HS-5 (cell line): ENCODE results near the gene IFI27L1.

Experiments
- DNase-seq: peaks from one replicate; pipeline ENCODE4 v3.0.0-alpha.2; 2012; ENCODE audit warnings: low read depth

The IFI27L1 gene

DNA sequence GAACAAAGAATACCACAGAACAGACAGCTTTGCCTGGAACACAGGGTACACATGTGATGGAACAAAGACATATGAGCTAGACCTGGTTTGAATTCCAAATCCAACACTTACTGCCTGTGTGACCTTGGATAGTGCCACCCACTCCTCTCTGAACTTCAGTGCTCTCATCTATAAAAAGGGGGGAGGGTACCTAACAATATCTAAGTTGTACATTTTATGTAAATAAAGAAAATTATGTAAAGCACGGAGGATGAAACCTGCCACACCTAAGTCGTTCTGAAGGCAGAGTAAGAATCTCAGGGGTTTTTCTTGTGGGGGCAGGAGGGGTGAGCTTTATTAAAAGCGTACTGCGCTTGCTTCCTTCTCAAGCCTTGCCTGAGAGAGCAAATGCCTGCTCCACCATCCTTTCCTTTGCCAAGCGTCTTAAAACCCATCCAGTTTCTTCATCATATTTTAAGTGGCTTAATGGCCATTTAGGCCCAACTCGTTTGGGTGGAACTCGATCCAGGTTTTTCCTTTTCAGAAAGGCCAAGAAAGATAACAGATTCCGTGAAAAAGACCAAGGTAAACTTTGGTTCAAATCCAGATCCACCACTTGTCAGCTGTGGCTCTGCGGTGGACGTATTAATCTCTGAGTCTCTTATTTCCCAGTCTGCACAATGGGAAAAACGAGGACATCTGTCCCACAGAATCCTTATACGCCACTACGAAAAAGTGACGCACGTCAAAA, 1.1 kb upstream of the IFI27L1 start:
- no peak for DNase-seq

- no peak for DNase-seq
These were observed 293 bp downstream of the IFI27L1 start for GRCh38 chr14:94081386-94081820.

GRCh38 chr14:94087891-94088290, 6.8 kb downstream of the IFI27L1 start:
- DNase-seq, result no peak

- no peak for DNase-seq
These were observed 7.4 kb downstream of the IFI27L1 start for GRCh38 chr14:94088516-94088915.

DNA sequence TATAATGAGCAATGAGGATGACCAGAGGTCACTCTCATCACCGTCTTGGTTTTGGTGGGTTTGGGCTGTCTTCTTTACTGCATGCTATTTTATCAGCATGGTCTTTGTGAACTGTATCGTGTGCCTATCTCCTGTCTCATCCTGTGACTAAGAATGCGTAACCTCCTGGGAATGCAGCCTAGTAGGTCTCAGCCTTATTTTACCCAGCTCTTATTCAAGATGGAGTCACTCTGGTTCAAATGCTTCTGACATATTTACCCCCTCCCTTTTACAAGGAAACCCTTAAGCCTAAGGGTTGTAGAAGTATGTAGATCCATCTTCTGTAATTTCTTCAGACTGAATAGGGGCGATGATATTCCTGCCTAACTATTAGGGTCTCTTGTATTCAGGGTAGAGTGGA, 8.4 kb downstream of the IFI27L1 start:
- DNase-seq, result no peak

DNA sequence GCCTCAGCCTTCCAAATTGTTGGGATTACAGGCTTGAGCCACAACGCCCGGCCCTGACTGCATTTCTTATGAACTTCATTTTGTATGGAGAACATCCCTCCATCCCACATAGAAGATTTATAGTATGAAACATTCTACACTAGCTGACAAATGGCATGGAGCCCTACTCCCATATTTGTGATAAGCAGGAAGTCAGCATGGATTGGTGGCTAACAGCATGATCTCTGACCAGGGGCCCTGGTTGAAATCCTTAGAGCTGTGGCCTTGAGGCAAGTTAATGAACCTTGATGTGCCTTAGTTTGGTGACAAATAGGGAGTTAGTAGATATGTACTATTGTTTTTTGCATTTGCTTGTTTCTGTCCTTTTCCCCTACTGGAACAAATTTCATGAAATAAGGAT, 12.3 kb downstream of the IFI27L1 start:
- no peak for DNase-seq

GRCh38 chr14:94097091-94097490, 16.0 kb downstream of the IFI27L1 start:
- DNase-seq, result no peak

GRCh38 chr14:94098326-94098992, 17.3 kb downstream of the IFI27L1 start:
- no peak for DNase-seq

GRCh38 chr14:94099006-94099405, 17.9 kb downstream of the IFI27L1 start:
- DNase-seq, result no peak

GRCh38 chr14:94100847-94101246, 19.7 kb downstream of the IFI27L1 start:
- no peak for DNase-seq

GRCh38 chr14:94101748-94102147, 20.6 kb downstream of the IFI27L1 start:
- no peak for DNase-seq

- no peak for DNase-seq
These were observed 21.8 kb downstream of the IFI27L1 start for GRCh38 chr14:94102768-94103482.

DNA sequence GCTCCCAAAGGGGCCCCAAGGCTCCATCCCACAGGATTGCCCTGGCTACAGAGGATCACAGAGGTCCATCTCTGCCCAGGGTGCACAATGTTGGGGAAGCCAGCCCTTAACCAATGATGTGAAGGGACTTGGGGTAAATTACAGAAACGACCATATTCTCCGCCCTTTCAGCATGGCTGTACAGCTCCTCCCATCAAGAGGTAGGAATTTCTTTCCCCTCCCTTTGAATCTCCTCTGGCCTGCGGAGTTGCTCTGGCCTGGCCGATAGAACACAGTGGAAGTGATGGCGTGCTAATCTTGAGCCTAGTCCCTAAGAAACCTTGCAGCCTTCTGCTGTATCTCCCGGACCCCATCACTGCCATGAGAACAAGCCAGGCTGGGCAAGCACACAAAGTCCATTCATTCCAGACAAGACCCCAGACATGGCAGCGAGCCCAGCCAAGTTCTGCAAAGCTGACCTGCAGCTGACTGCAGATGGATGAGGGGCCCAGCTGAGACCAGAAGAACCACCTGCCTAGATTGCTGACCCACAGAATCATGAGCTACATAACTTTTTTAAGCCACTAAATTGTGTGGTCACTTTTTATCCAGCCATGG, 22.5 kb downstream of the IFI27L1 start:
- no peak for DNase-seq

DNA sequence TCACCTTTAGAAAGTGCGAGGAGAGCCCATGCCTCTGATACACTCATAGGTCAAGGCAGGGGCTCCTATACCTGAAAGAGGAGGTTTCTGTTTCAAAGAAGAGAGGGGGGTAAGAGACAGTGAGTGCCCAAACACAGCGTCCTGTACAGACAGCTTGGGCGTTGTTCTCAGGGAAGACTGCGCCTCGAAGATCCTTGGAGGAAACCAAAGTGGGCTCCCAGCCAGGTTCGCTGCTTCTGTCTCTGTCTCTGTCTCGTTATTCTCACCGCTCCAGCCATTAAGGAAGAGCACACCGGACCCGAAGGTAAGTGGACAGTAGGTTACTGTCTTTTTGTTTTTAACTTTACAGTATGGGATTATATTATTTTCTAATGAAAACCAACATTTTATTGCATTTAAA, 23.6 kb downstream of the IFI27L1 start:
- no peak for DNase-seq

DNA sequence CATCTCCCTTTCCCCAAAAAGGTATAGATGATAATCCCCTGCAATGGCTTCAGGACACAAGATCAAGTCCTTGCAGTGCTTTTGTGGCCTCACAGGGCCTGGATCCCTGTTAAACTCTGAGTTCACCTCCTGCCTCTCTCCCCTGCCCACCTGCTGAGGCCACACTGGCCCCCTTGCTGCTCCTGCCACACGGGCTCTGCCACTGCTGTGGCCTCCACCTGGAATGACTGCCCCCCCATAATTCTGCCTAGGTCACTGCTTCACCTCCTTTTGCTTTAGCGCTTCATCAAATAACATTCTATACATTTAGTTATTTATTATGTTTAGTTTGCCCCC, 28.8 kb downstream of the IFI27L1 start:
- DNase-seq, result no peak

DNA sequence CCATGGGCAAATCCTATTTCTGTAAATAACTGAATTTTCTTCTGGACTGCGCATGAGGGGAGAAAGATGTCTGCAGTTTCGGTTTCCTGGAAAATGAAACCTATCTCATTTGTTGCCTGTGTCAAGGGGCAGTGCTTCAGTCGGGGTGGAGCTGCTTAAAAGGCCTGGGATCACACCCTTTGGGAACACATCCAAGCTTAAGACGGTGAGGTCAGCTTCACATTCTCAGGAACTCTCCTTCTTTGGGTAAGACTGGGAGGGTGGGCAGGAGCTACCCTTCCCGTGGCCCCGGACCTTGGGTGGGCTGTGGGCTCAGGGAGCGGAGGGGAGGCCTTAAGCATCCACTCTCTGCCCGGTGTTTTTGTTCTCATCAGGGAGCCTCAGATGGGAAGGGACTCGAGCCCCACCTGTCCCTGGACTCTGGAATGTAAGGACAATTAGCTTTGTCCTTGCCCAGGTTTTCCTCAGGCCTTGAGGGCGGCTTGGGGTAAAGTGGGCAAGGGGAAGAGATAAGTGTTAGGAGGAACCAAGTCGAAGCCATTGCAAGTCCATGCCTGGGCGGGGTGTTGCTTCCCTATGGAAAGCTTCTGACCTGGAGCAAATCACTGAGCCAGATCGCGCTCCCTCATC, 29.6 kb downstream of the IFI27L1 start, which contains the start of gene IFI27:
TSS of gene IFI27 (plus strand) at position 185 of the 630 bp plus-strand sequence.
- DNase-seq, result no peak

DNA sequence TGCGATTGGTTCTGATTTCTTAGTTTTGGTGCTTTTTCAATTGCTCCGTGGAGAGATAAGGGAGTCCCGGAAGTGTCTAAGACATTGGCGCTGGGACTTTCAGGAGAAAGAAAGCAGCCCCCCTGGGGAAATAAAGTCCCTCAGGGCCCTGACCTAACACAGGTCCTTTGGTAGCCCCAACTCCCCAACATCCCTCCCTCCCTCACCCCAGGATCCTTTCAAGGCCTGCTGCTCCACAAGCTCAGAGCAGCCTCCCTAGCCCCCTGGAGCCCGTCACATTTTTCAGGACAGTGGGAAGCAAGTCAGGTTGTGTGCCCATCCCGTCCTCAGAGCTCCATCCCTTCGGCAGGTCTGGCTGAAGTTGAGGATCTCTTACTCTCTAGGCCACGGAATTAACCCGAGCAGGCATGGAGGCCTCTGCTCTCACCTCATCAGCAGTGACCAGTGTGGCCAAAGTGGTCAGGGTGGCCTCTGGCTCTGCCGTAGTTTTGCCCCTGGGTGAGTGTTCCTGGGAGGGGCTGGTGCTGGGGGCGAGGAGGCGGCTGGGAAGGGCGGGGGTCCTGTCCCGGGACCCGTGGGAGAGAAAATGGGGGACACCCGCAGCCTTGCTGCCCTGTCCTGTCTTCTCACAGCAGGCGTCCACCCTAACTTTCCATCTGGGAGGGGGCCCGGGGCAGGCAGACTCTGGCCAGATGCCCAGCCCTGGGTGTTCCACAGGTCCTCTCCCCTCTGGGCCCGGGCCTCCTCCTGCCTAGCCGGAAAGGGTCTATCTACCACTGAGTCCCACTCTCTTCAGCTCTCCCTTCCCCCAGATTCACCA, 30.4 kb downstream of the IFI27L1 start:
- no peak for DNase-seq

- no peak for DNase-seq
These were observed 31.5 kb downstream of the IFI27L1 start for GRCh38 chr14:94112513-94113063.

DNA sequence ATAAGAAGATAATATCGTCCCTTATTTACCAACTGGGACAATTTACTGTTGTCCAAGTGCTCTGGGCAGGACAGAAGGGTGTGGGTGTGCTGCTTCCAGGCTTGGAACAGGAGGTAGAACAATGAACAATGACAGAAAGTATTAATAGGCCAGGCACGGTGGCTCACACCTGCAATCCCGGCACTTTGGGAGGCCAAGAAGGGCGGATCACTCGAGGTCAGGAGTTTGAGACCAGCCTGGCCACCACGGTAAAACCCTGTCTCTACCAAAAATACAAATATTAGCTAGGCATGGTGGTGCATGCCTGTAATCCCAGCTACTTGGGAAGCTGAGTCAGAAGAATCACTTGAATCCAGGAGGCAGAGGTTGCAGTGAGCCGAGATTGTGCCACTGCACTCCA, 32.0 kb downstream of the IFI27L1 start:
- DNase-seq, result no peak

- DNase-seq, result no peak
These were observed 32.4 kb downstream of the IFI27L1 start for GRCh38 chr14:94113490-94113889.
